CD4-positive, alpha-beta T cell treated with Interleukin-6 at 100 ng/mL for 8 hours (primary cell): ENCODE measurements around the gene RBP3.

Experiments used
- DNase-seq: peaks from one replicate; pipeline ENCODE4 v3.0.0-alpha.2; 2020; ENCODE audit warnings: mixed read lengths, low spot score

RBP3 gene

GRCh38 chr10:47348138-47348651 is at the start of gene RBP3:
Gene RBP3, plus strand, starts transcription at chr10:47348363. Its CDS starts 122 bp downstream, at chr10:47348485.
- no peak for DNase-seq

- DNase-seq, result no peak
Measured at GRCh38 chr10:47298715-47299114, 49.4 kb upstream of the RBP3 start.

DNA sequence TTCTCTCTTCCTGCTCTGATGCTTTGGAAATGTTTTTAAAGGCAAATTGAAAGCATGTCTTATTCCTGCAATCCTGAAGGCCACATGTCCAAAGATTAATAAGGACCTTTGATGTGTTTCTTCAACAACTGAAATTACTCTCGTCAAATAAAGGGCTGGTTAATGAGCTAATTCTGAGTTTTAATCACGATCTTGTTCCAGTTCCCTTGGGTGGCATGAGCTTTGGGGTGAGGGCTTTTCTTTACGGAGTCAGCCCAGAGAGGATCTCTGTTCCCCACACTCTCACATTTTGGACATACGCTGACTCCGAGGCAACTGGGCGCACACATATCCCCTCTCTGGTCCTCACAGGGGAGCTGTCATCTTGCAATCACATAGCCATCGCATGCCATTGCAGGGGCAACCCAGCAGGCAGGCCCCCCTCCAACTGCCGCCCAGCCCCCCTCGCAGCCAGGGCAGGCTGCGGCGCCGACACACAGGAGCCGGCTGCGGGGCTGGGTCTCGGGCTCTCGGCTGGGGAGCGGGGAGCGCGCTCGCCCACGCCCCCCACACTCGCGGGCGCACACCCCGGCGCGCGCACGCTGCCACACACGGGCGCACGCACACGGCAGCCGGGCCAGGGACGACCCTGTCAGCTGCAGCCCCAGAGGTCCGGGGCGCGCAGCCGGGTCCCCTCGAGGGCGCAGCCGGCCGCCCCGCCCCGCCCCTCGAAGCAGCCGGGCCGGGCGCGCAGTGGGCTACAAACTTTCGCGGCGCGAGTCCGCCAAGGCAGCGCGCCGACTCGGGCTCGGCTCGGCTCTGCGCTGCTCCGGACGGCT is 48.3 kb upstream of the RBP3 start, which contains the start of gene GDF10:
Gene GDF10 (plus strand): TSS at position 587 of the 818 bp plus-strand sequence. CDS start 455 bp downstream, outside the sequence.
- no peak for DNase-seq

DNA sequence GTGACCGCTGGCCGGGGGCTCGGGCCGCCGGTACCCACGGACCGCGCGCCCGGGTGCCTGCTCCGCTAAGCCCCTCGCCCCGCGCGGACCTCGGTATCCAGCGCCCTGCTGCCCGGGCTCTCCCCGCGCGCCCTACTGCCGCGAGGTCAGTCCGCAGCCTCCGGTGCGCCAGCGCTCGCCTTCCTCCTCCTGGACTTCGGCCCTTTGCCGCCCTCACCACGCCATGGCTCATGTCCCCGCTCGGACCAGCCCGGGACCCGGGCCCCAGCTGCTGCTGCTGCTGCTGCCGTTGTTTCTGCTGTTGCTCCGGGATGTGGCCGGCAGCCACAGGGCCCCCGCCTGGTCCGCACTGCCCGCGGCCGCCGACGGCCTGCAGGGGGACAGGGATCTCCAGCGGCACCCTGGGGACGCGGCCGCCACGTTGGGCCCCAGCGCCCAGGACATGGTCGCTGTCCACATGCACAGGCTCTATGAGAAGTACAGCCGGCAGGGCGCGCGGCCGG is 47.7 kb upstream of the RBP3 start:
- DNase-seq, result no peak

GRCh38 chr10:47301833-47302232 is 46.3 kb upstream of the RBP3 start:
- DNase-seq, result no peak

- no peak for DNase-seq
Measured at GRCh38 chr10:47303105-47303504, 45.1 kb upstream of the RBP3 start.

DNA sequence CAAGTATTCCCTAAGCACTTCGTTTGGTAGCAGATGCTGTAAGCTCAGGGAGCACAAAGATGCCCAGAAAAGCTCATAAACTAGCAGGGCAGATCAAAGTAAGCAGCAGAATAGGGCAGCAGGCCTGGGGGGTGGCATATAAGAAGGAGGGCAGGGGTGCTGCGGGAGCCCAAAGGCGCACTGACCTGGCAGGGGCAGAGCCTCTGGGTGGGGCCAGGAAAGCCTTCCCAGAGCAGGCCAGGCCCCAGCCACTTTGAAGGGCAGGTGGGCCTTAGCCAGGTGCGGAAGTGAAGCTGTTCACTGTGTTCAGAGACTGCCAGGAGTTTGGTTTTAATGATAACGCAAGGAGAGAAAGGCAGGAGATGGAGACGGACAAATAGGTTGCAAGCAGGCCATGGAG is 44.3 kb upstream of the RBP3 start:
- no peak for DNase-seq

DNA sequence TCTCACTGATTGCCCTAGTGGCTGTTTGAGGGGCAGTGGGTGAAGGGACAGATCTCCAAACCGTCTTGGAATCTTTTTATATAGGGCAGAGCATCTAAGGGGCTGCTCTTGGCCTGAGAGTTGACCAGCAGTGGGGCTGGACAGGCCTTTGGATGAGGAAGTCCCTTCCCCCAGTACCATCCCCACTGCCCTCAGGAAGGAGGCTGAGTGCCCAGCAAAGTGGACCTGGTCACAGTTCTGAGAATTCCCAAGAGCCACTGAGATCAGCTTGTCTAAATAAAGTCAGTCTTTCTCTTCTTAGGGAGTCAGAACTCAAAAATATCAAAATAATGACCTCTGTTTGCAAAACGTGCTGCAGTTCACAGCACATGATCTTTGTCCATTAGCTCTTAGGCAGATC is 42.6 kb upstream of the RBP3 start:
- no peak for DNase-seq

DNA sequence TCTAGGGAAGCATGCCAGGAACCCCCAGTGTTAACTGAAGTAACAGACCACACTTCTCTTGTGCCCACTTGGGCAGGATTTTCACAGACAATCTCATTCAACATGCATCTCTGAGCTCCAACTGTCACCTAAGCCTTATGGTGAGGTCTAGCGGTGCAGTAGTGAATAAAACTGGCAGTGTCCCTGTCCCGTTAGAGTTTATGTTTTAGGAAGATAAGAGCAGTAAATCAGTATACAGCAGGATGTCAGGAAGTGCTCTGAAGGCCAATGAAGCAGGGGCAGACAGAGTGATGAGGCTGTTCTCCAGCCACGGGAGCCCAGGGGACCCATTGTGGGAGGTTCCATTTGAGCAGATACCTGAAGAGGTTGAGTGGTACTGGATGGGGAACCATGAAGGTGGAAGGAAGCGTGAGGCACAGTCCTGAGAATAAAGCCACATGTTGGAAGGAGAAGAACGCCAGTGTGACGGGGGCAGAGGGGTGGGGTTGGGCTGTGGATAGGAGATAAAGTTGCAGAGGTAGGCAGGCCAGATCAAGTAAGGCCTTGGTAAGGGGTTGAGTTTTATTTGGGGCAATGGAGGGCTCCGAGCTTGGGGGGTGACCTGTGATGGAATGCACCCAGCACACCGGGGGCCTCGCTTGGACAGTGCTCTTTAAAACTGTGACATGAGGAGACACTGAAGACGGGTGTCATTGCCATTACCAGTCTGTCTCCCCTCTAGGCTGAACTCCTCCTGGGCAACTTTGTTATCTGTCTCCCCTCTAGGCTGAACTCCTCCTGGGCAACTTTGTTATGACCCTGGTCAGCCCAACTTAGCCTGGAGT is 41.6 kb upstream of the RBP3 start:
- no peak for DNase-seq

GRCh38 chr10:47307381-47307780 is 40.8 kb upstream of the RBP3 start:
- no peak for DNase-seq

DNA sequence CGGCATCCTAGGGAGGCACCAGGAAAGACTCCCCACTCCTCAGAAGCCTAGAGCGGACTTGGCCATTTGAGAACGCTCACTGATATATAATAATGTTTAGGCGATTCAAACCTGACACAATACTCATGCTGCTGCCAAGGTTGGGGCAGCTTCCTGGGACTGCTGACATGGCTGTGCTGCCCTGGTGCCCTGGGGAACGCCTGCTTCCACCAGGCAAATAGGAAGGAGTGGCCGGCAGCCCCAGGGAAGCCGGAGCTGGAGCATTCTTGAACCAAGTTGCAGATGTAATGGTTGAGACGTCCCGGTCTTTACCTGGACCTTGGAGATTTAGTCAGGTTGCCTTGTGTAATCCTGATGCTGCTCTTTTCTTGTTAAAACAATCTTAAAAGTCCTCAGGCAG is 39.4 kb upstream of the RBP3 start:
- no peak for DNase-seq

DNA sequence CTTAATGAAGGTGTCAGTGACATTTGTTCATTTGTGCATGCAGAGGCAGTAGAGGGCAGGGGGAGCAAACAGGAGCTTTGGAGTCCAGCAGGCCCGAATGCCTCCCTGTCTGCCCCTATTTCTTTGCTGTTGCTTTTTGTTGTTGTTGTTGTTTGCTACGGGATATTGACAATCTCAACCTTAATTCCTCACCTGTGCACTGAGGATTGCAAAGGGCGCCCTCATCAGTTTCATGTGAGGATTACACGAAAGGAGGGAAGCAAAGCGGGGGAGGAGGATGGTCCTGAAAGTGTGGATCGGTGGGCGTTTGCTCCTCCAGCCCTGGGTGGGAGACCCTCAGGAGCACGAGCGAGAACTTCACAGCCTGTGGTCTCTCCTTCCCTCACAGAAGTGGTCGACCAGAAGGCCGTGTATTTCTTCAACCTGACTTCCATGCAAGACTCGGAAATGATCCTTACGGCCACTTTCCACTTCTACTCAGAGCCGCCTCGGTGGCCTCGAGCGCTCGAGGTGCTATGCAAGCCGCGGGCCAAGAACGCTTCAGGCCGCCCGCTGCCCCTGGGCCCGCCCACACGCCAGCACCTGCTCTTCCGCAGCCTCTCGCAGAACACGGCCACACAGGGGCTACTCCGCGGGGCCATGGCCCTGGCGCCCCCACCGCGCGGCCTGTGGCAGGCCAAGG is 38.6 kb upstream of the RBP3 start:
- no peak for DNase-seq

- no peak for DNase-seq
Measured at GRCh38 chr10:47310090-47310505, 38.1 kb upstream of the RBP3 start.

DNA sequence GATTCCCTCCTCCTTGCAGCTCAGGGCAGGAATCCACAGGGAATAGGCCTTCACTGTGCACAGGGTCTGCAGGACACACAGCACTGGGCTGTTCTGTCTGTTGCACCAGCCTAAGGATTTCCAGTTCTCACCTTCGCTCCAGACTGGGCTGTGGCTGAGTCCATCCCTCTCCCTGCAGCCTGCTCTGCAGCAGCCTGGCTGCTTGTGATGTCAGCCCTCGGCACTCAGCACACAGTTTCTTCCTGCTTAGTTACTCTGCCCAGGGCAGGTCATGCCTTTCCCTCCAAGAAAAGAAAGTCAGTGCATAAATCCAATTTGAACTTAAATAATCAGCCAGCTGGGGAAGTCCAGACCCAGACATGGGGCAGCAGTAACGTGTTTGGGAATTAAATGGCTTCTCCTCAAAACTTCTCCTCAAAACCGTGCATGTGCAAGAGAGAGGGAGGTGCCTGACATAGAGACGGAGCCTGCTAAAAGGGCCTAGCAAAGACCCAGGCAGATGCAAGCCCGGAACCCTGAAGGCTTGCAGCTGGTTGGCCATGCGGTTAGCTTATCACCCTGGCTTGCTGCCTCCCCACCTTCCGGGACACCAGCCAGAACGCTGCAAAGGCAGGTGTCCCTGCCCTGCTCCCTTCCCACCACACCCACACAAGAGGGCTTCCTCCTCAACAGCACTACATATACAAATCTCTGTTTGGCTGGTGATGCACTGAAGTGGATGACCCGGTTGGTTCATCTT is 36.8 kb upstream of the RBP3 start:
- DNase-seq, result peak; percentile 81

- peak; percentile 86 for DNase-seq
Measured at GRCh38 chr10:47311932-47312662, 36.1 kb upstream of the RBP3 start.

- DNase-seq, result no peak
Measured at GRCh38 chr10:47312663-47312995, 35.5 kb upstream of the RBP3 start.

DNA sequence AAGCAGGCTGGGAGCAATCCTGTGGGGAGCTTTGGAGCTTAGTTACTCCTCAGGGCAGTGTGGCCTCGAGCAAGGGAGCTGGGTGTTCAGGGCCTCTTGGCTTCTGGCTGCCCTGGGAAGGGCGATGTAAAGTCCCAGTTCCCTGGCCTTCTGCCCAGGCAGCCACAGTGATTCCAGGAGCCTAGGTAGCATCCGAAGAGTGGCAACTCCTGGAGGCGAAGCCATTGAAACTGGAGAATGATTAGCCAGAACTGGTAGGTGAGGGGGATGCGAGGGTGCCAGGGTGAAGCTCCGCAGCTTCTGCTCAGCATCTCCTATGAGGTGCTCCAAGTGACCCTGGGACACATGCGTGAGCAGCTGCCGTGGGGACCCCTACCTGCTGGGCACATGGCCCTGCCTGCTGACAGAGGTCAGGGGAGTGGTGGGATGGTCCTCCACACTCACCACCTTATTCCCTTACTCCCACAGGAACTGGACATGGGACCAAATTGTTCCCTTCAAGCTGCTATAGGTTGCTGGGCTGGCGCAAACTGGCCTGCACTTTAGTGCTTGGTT is 33.7 kb upstream of the RBP3 start:
- no peak for DNase-seq

DNA sequence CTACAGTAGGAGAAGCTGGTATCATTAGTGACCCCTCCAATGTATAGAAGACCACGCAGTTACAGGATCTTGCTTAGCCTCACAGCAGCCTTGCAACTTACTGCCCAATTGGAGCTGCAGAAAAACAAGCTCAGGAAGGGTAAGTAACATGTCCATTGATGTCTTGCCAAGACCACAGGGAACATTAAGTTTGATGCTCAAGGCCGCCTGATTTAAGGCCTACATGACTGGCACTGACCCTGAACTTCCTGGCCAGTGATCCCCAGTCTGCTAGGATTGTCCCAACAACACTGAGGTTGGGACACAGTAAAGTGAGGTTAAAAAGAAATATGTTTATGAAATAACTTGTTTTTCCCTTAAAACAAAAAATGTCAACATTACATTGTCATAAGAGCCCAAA is 32.7 kb upstream of the RBP3 start:
- no peak for DNase-seq

GRCh38 chr10:47316131-47316530 is 32.0 kb upstream of the RBP3 start:
- DNase-seq, result no peak

GRCh38 chr10:47317251-47317650 is 30.9 kb upstream of the RBP3 start:
- no peak for DNase-seq

- DNase-seq, result no peak
Measured at GRCh38 chr10:47318706-47319105, 29.5 kb upstream of the RBP3 start.
